IMR-90 (cell line): ENCODE measurements around the gene NR5A2. TPM values are rescaled to one million over a fixed set of nuclear protein-coding genes. Genes with fewer than 3 reads are reported as not detected.
A peak's percentile ranks its signal among the peaks of the same experiment; 100 is the strongest.

Experiments
- ATAC-seq: fragments of 200-7000 bp; cut with Tn5 transposase; 2 replicates; pipeline ENCODE4 v1.9.1; 2020; ENCODE audit warnings: low read depth, mild to moderate bottlenecking, moderate library complexity
- BruUV-seq: library from RNA; stranded (reverse); fragments of 400-500 nt; replicated peaks from 2 replicates; lab custom pipeline; 2021; lab: Mats Ljungman, UMichigan
- CTCF ChIA-PET: fragments of 300-600 bp; formaldehyde crosslinking; extraction: SDS; loops from one replicate; lab custom pipeline; 2021; ENCODE audit warnings: antibody characterized with exemption; lab: Yijun Ruan, JAX
- POLR2A ChIA-PET: fragments of 300-600 bp; sonication (Branson Sonifier 250); formaldehyde crosslinking; loops from one replicate; lab custom pipeline; 2022; ENCODE audit warnings: antibody characterized with exemption; ENCODE audit not compliant: unreplicated experiment; lab: Charles Lee
- DNase-seq: peaks from one replicate; pipeline ENCODE4 v3.0.0; 2013
- H2AFZ ChIP-seq: replicated peaks from 2 replicates; pipeline ENCODE3; 2013; ENCODE audit warnings: low read length, mild to moderate bottlenecking; ENCODE audit not compliant: poor library complexity
- H2AK5ac ChIP-seq: 2 replicates; pipeline ENCODE4 v1.6.1; 2013; ENCODE audit warnings: low read depth, low read length, inconsistent platforms
- H2AK9ac ChIP-seq: replicated peaks from 2 replicates; pipeline ENCODE3; 2013; ENCODE audit warnings: mild to moderate bottlenecking, low read depth, low read length, moderate library complexity; ENCODE audit not compliant: poor library complexity
- H2BK120ac ChIP-seq: 2 replicates; pipeline ENCODE4 v1.6.1; 2013; ENCODE audit warnings: low read depth, low read length, inconsistent platforms
- H2BK15ac ChIP-seq: 3 replicates; pipeline ENCODE4 v1.6.1; 2013; ENCODE audit warnings: low read depth, low read length, inconsistent platforms
- H2BK20ac ChIP-seq: 2 replicates; pipeline ENCODE4 v1.6.1; 2013; ENCODE audit warnings: low read depth, mild to moderate bottlenecking, inconsistent platforms, low read length, moderate library complexity
- H2BK5ac ChIP-seq: 2 replicates; pipeline ENCODE4 v1.6.1; 2013; ENCODE audit warnings: mild to moderate bottlenecking, low read depth, low read length, inconsistent platforms; ENCODE audit not compliant: poor library complexity, severe bottlenecking
- H3K14ac ChIP-seq: replicated peaks from 2 replicates; pipeline ENCODE4 v1.6.1; 2013; ENCODE audit warnings: low read depth, low read length, inconsistent platforms
- H3K18ac ChIP-seq: 2 replicates; pipeline ENCODE4 v1.6.1; 2013; ENCODE audit warnings: low read depth, low read length, control low read depth
- H3K23ac ChIP-seq: 2 replicates; pipeline ENCODE4 v1.6.1; 2013; ENCODE audit warnings: low read depth, low read length, inconsistent platforms
- H3K27ac ChIP-seq: 2 replicates; pipeline ENCODE4 v1.5.1; 2013; ENCODE audit warnings: mild to moderate bottlenecking, control low read depth, low read length; ENCODE audit not compliant: insufficient read depth
- H3K27me3 ChIP-seq: 2 replicates; pipeline ENCODE4 v1.6.1; 2013; ENCODE audit warnings: low read length; ENCODE audit not compliant: control insufficient read depth, insufficient read depth
- H3K36me3 ChIP-seq: 2 replicates; pipeline ENCODE4 v1.6.1; 2013; ENCODE audit warnings: low read length, mixed read lengths; ENCODE audit not compliant: control insufficient read depth, insufficient read depth
- H3K4ac ChIP-seq: 2 replicates; pipeline ENCODE4 v1.6.1; 2013; ENCODE audit warnings: low read depth, low read length, inconsistent platforms
- H3K4me1 ChIP-seq: 2 replicates; pipeline ENCODE4 v1.6.1; 2013; ENCODE audit warnings: low read length, mixed read lengths; ENCODE audit not compliant: control insufficient read depth, insufficient read depth
- H3K4me2 ChIP-seq: 2 replicates; pipeline ENCODE4 v1.6.1; 2013; ENCODE audit warnings: low read depth, mild to moderate bottlenecking, control low read depth, low read length, moderate library complexity
- H3K4me3 ChIP-seq: 2 replicates; pipeline ENCODE4 v1.5.1; 2013; ENCODE audit warnings: low read depth, mild to moderate bottlenecking, control low read depth, low read length, moderate library complexity; ENCODE audit not compliant: insufficient read depth
- H3K56ac ChIP-seq: 2 replicates; pipeline ENCODE4 v1.6.1; 2013; ENCODE audit warnings: low read length, inconsistent platforms; ENCODE audit not compliant: insufficient read depth; ENCODE audit errors: extremely low read depth
- H3K79me1 ChIP-seq, 2 experiments: 2 replicates each; pipeline ENCODE4 v1.6.1; 2013; ENCODE audit warnings: low read length in 2 of 2, inconsistent platforms in 1 of 2, low read depth in 1 of 2
- H3K9ac ChIP-seq: 2 replicates; pipeline ENCODE4 v1.6.1; 2013; ENCODE audit warnings: low read depth, low read length, control low read depth
- H3K9me1 ChIP-seq: 2 replicates; pipeline ENCODE4 v1.6.1; 2013; ENCODE audit warnings: low read length, inconsistent platforms; ENCODE audit not compliant: insufficient read depth
- H3K9me3 ChIP-seq: 2 replicates; pipeline ENCODE4 v1.6.1; 2013; ENCODE audit warnings: low read length; ENCODE audit not compliant: control insufficient read depth, insufficient read depth
- H4K20me1 ChIP-seq: 2 replicates; pipeline ENCODE4 v1.6.1; 2013; ENCODE audit warnings: low read length, inconsistent platforms; ENCODE audit not compliant: insufficient read depth
- H4K5ac ChIP-seq: 2 replicates; pipeline ENCODE4 v1.6.1; 2013; ENCODE audit warnings: mild to moderate bottlenecking, low read depth, low read length, control low read depth
- H4K8ac ChIP-seq, 2 experiments: 2 replicates each; pipeline ENCODE4 v1.6.1; 2013; ENCODE audit warnings: low read depth in 2 of 2, low read length in 2 of 2, control low read depth in 1 of 2, inconsistent platforms in 1 of 2
- H4K91ac ChIP-seq: 2 replicates; pipeline ENCODE4 v1.6.1; 2013; ENCODE audit warnings: low read depth, low read length, inconsistent platforms; ENCODE audit not compliant: insufficient read depth
- CHD1 ChIP-seq: IDR thresholded peaks from 2 replicates; pipeline ENCODE4 v1.6.1; 2012; ENCODE audit warnings: low read depth, low read length, improper control_type of control experiment
- FOS ChIP-seq: fragments of 150-350 bp; IDR thresholded peaks from 2 replicates; pipeline ENCODE4 v1.6.1; 2016; ENCODE audit warnings: low read depth, low read length
- WGBS, 2 experiments: methylation state at CpG; one replicate each; pipeline versions ENCODE4 v1.1.5 to v1.1.7; 2013; ENCODE audit warnings: missing lambda C conversion rate in 2 of 2; ENCODE audit not compliant: insufficient read length in 1 of 2; ENCODE audit errors: extremely low coverage in 2 of 2; 5-methylcytosine and 5-hydroxymethylcytosine counted together
- dilution Hi-C: fragments of 300-500 bp; cut with HindIII; formaldehyde crosslinking; loops from one replicate; pipeline ENCODE4 v1.14.3; 2018; ENCODE audit warnings: low sequenced_read_pairs; ENCODE audit not compliant: unreplicated experiment
- in situ Hi-C: fragments of 300-500 bp; cut with MboI; formaldehyde crosslinking; loops from 3 replicates; pipeline ENCODE4 v1.14.3; 2019; ENCODE audit warnings: low sequenced_read_pairs, inconsistent platforms, mixed read lengths
- intact Hi-C: fragments of 100-400 bp; cut with micrococcal nuclease; formaldehyde crosslinking; loops from 2 replicates; pipeline ENCODE4 v1.10.0; 2022
- polyA plus RNA-seq, 3 experiments: library from polyadenylated mRNA; depleted of rRNA; stranded (reverse); fragments of >200 nt; gene quantifications; 2 replicates each; pipeline ENCODE4 v1.2.3, GENCODE V29; 2012; ENCODE audit warnings: low replicate concordance in 1 of 3
- total RNA-seq: library from RNA; depleted of rRNA; stranded (reverse); fragments of >200 nt; gene quantifications from 2 replicates; pipeline ENCODE4 v1.2.3, GENCODE V29; 2012

Gene NR5A2
- total and polyA plus RNA-seq, 2 of the 4 experiments (the other 2 are of a cell fraction) = 0.03 to 0.18 TPM

GRCh38 chr1:200172311-200172710 lies 144.8 kb downstream of the NR5A2 start:
- Histone ChIP-seq H3K27me3 (no peaks in the 10 kb centered on the region), H3K27ac (no peak overlapping the region), H3K14ac (no peak overlapping the region), H3K4me1 (peaks cover 2% of the 10 kb centered on the region; the same call in 1 of the 2 replicates), H3K9me1 (no peaks in the 10 kb centered on the region; the same call in 1 of the 2 replicates), H2BK5ac (peak overlapping the region; percentile 80), H2AK9ac (no peak overlapping the region), H4K20me1 (no peaks in the 10 kb centered on the region), H3K4ac (no peak overlapping the region), H4K91ac (no peak overlapping the region), H3K79me1 (no peaks in the 10 kb centered on the region), H3K36me3 (no peaks in the 10 kb centered on the region), H3K56ac (no peak overlapping the region), H2BK15ac (no peak overlapping the region), H4K8ac (no peak overlapping the region; a peak in 1 of 4 replicates), H3K9ac (no peak overlapping the region), H3K18ac (no peak overlapping the region), H4K5ac (no peak overlapping the region), H2AK5ac (no peak overlapping the region), H3K4me2 (peak overlapping the region; percentile 51; the same call in 1 of the 2 replicates), H3K9me3 (no peaks in the 10 kb centered on the region), H2BK20ac (no peak overlapping the region), H3K4me3 (no peak overlapping the region), H2BK120ac (no peak overlapping the region), H3K23ac (no peak overlapping the region), H2AFZ (no peak overlapping the region)
- ChIA-PET CTCF (no interaction called here), POLR2A (no interaction called here)
- dilution Hi-C loops (no loop called here), intact Hi-C loops (no loop called here), in situ Hi-C loops (no loop called here)
- DNase-seq = peak; percentile 74
- no TSS peak for BruUV-seq
- no CpG with 5 or more reads among the region's 4 CpGs for WGBS, 2 experiments
- TF ChIP-seq FOS = peak; percentile 27; the same call in 1 of the 2 replicates
- no peak for TF ChIP-seq CHD1
- peak; percentile 81 for ATAC-seq
